MM.1S (cell line): ENCODE data around the gene RAB23.

Experiments
- DNase-seq: peaks from one replicate; pipeline ENCODE4 v3.0.0-alpha.2; 2015
- H2AFZ ChIP-seq: fragments of 300-600 bp; sonication (generic); 2 replicates; pipeline ENCODE4 v1.6.0; 2016; ENCODE audit warnings: antibody characterized with exemption, low read length
- H3F3A ChIP-seq: fragments of 300-600 bp; sonication (generic); 2 replicates; pipeline ENCODE4 v1.6.1; 2016; ENCODE audit warnings: mild to moderate bottlenecking, antibody characterized with exemption, low read length, moderate library complexity, mixed read lengths; ENCODE audit not compliant: insufficient read depth
- H3K27ac ChIP-seq: fragments of 300-600 bp; sonication (generic); 2 replicates; pipeline ENCODE4 v1.5.1; 2016; ENCODE audit warnings: mild to moderate bottlenecking, low read length
- H3K27me3 ChIP-seq: fragments of 300-600 bp; sonication (generic); replicated peaks from 2 replicates; pipeline ENCODE4 v1.6.0; 2016; ENCODE audit warnings: low read length; ENCODE audit not compliant: insufficient read depth
- H3K36me3 ChIP-seq: fragments of 300-600 bp; sonication (generic); replicated peaks from 2 replicates; pipeline ENCODE4 v1.6.1; 2016; ENCODE audit warnings: mild to moderate bottlenecking, low read length, mixed read lengths; ENCODE audit not compliant: insufficient read depth
- H3K4me1 ChIP-seq: fragments of 300-600 bp; sonication (generic); 2 replicates; pipeline ENCODE4 v1.6.1; 2016; ENCODE audit warnings: low read length, mixed read lengths
- H3K4me2 ChIP-seq: fragments of 300-600 bp; sonication (generic); 2 replicates; pipeline ENCODE4 v1.6.0; 2016; ENCODE audit warnings: low read depth, low read length
- H3K4me3 ChIP-seq: fragments of 300-600 bp; sonication (generic); 2 replicates; pipeline ENCODE4 v1.5.1; 2016; ENCODE audit warnings: low read length, mixed read lengths
- H3K79me2 ChIP-seq: fragments of 300-600 bp; sonication (generic); 2 replicates; pipeline ENCODE4 v1.6.1; 2016; ENCODE audit warnings: mixed run types, low read length, mixed read lengths
- H3K9ac ChIP-seq: fragments of 300-600 bp; sonication (generic); 2 replicates; pipeline ENCODE4 v1.6.1; 2016; ENCODE audit warnings: low read length, mixed read lengths
- H3K9me2 ChIP-seq: fragments of 300-600 bp; sonication (generic); replicated peaks from 2 replicates; pipeline ENCODE4 v1.6.1; 2016; ENCODE audit warnings: mild to moderate bottlenecking, low read length, mixed read lengths; ENCODE audit not compliant: insufficient read depth
- H3K9me3 ChIP-seq: fragments of 300-600 bp; sonication (generic); replicated peaks from 2 replicates; pipeline ENCODE4 v1.6.1; 2016; ENCODE audit warnings: mild to moderate bottlenecking, low read length, mixed read lengths; ENCODE audit not compliant: insufficient read depth
- H4K20me1 ChIP-seq: fragments of 300-600 bp; sonication (generic); 2 replicates; pipeline ENCODE4 v1.6.1; 2016; ENCODE audit warnings: mild to moderate bottlenecking, low read length, moderate library complexity, mixed read lengths; ENCODE audit not compliant: insufficient read depth
- EZH2 ChIP-seq: fragments of 300-600 bp; sonication (generic); optimal IDR thresholded peaks from 2 replicates; pipeline ENCODE3; 2017; ENCODE audit warnings: low read depth, mild to moderate bottlenecking, antibody characterized with exemption, low read length, mixed read lengths
- EZH2phosphoT487 ChIP-seq: fragments of 300-600 bp; sonication (generic); IDR thresholded peaks from 2 replicates; pipeline ENCODE4 v1.6.1; 2018; ENCODE audit warnings: antibody characterized with exemption, low read length
- TF ChIP-seq, protein P1 (sequence below): fragments of 300-600 bp; sonication (generic); IDR thresholded peaks from 2 replicates; pipeline ENCODE4 v1.5.1; 2016; ENCODE audit warnings: antibody characterized with exemption, low read length, mixed read lengths

The RAB23 gene

DNA sequence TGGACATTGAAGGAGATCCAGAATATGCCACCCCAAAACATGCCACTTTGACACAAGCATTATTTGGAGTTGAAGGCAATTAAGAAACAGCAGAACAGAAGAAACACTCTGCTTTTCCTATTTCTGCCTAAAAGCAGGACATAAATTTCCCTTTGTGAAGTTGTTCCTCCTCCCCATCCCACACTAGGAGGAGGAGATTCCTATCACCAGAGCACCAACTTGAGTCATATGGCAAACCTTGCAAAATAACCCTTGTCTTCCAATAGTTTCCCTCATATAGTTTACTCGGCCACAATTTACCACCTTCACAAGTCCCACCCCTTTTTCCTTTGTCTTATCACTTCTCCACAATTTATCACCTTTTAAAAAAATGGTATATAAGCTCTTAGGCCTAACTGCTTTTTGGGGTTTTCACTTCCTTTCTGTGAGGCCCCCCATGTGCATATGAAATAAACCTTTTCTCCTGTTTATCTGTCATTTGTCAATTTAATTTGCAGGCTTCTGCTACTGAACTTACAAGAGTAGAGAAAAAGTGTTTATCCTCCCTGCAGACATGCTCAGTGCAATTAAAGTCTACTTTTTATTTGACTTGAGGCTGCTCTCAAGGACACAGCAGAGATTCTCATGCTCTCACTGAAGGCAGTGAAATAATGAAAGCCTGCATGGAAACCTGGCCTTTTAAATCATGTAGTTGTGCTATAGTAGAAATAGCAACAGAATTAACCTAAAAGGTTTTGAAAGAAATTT is 2.8 kb upstream of the RAB23 start:
- DNase-seq: no peak
- H3K27ac ChIP-seq: no peak overlapping the region
- H3K4me1 ChIP-seq: no peaks in the 10 kb centered on the region
- H3K4me2 ChIP-seq: no peak overlapping the region
- H3K79me2 ChIP-seq: 0 out of 2 replicates have a peak, but pooled peaks cover 12% of the 10 kb centered on the region
- H3K9ac ChIP-seq: no peak overlapping the region
- H4K20me1 ChIP-seq: no peaks in the 10 kb centered on the region
- H3F3A ChIP-seq: no peaks in the 10 kb centered on the region
- H3K27me3 ChIP-seq: no peaks in the 10 kb centered on the region
- TF ChIP-seq EZH2 (no peak), EZH2phosphoT487 (no peak)
- TF ChIP-seq, protein P1, sequence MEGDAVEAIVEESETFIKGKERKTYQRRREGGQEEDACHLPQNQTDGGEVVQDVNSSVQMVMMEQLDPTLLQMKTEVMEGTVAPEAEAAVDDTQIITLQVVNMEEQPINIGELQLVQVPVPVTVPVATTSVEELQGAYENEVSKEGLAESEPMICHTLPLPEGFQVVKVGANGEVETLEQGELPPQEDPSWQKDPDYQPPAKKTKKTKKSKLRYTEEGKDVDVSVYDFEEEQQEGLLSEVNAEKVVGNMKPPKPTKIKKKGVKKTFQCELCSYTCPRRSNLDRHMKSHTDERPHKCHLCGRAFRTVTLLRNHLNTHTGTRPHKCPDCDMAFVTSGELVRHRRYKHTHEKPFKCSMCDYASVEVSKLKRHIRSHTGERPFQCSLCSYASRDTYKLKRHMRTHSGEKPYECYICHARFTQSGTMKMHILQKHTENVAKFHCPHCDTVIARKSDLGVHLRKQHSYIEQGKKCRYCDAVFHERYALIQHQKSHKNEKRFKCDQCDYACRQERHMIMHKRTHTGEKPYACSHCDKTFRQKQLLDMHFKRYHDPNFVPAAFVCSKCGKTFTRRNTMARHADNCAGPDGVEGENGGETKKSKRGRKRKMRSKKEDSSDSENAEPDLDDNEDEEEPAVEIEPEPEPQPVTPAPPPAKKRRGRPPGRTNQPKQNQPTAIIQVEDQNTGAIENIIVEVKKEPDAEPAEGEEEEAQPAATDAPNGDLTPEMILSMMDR: no peak
- H3K9me2 ChIP-seq: no peaks in the 10 kb centered on the region
- no peaks in the 10 kb centered on the region for H3K9me3 ChIP-seq
- H3K36me3 ChIP-seq: no peaks in the 10 kb centered on the region
- H3K4me3 ChIP-seq: no peak overlapping the region
- no peak overlapping the region for H2AFZ ChIP-seq

DNA sequence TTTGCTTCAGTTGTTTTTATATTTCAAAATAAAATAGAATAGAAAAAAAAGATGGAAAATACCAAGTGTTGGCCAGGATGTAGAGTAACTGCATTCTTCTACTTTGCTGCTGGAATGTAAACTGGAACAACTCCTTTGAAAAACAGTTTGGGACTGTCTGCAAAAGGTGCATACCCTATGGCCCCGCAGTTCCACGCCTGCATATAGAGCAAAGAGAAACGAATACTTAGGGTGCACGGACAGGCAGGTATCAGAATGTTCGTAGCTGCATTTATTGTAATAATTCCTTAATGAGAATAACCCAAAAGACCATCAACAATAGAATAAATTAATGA is 603 bp upstream of the RAB23 start:
- DNase-seq: peak; percentile 7
- H3K4me3 ChIP-seq: peak overlapping the region; percentile 92
- H3K79me2 ChIP-seq: peaks cover 29% of the 10 kb centered on the region
- no peaks in the 10 kb centered on the region for H4K20me1 ChIP-seq
- TF ChIP-seq EZH2phosphoT487 (no peak), EZH2 (no peak)
- TF ChIP-seq, protein P1: no peak
- H3K9ac ChIP-seq: peak overlapping the region; percentile 49; the same call in 1 of the 2 replicates
- no peaks in the 10 kb centered on the region for H3K27me3 ChIP-seq
- H3K9me2 ChIP-seq: no peaks in the 10 kb centered on the region
- H3K4me1 ChIP-seq: no peaks in the 10 kb centered on the region
- peak overlapping the region; percentile 92 for H3K4me2 ChIP-seq
- H3K27ac ChIP-seq: no peak overlapping the region
- H3F3A ChIP-seq: no peaks in the 10 kb centered on the region
- H3K9me3 ChIP-seq: no peaks in the 10 kb centered on the region
- no peaks in the 10 kb centered on the region for H3K36me3 ChIP-seq
- peak overlapping the region; percentile 96 for H2AFZ ChIP-seq

DNA sequence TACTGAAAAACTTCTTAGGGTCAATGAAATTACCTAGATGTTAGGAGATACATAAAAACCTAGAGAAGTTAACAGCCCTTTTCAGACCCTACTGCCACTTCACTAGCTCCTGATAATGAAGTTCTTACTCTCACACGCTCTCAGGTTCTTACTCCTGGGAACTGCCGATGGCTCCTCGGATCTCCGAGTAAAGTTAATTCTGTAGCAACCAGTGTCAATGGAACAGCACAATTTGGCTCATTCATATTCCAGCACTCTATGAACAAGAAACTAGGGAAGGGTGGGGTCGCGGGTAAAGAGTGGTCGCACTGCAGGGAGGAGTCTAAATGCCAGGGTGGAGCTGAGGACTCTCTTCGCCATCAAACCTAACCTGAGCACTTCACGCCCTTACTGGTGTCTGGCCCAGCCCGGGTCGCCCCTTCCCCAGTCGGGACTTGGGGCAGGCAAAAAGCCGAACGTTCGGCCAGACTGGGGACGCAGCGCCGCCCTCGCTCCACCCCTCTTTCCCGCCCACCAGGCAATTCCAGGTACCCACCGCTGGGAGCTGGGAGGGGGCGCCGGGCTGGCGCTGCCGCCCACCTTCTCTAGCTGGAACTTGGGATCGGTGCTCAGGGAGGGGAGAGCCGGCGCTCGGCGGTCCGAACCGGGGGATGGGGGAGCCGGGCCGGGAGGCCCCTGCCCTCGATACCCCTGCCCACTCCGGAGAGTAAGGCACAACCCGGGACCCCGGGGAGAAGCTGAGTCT is 744 bp downstream of the RAB23 start:
- Histone ChIP-seq H3K4me3 (peak overlapping the region; percentile 92), H3K4me1 (peaks cover 6% of the 10 kb centered on the region; the same call in 1 of the 2 replicates), H3K9me2 (no peaks in the 10 kb centered on the region), H4K20me1 (no peaks in the 10 kb centered on the region), H3K27ac (peak overlapping the region; percentile 25; the same call in 1 of the 2 replicates), H2AFZ (peak overlapping the region; percentile 96), H3F3A (no peaks in the 10 kb centered on the region), H3K9me3 (no peaks in the 10 kb centered on the region), H3K79me2 (peaks cover 40% of the 10 kb centered on the region), H3K4me2 (peak overlapping the region; percentile 92), H3K36me3 (no peaks in the 10 kb centered on the region), H3K9ac (peak overlapping the region; percentile 49), H3K27me3 (no peaks in the 10 kb centered on the region)
- TF ChIP-seq EZH2 (no peak), EZH2phosphoT487 (no peak)
- TF ChIP-seq, protein P1: peak; percentile 35
- DNase-seq: peak; percentile 60
